NCI-H748 treated with DMSO at 0.1 percent for 48 hours (cell line): ENCODE results near the gene ASB1.
A peak's percentile ranks its signal among the peaks of the same experiment; 100 is the strongest.
"Not testable (repeated sequence)": the region's sequence is repeated elsewhere in the genome, so short reads cannot be mapped to it uniquely, and the experiment has no call there.

Experiments
- DNase-seq: peaks from one replicate; lab custom pipeline; 2025; lab: John Stamatoyannopoulos, UW

ASB1 gene

GRCh38 chr2:238423561-238424312 is 3.0 kb upstream of the ASB1 start:
- no peak for DNase-seq

- DNase-seq, result no peak
These were observed 2.4 kb upstream of the ASB1 start for GRCh38 chr2:238424313-238424700.

GRCh38 chr2:238425505-238425978 is 1.2 kb upstream of the ASB1 start:
- DNase-seq, result no peak

- peak; percentile 37 for DNase-seq
These were observed 654 bp upstream of the ASB1 start for GRCh38 chr2:238425979-238426567.

GRCh38 chr2:238427435-238428162 is 872 bp downstream of the ASB1 start:
- DNase-seq, result no peak

GRCh38 chr2:238428866-238429265 is 2.1 kb downstream of the ASB1 start:
- no peak for DNase-seq

- DNase-seq, result no peak
These were observed 4.1 kb downstream of the ASB1 start for GRCh38 chr2:238430781-238431180.

GRCh38 chr2:238431456-238431855 is 4.7 kb downstream of the ASB1 start:
- DNase-seq, result no peak

GRCh38 chr2:238433300-238433915 is 6.7 kb downstream of the ASB1 start:
- no peak for DNase-seq

- no peak for DNase-seq
These were observed 7.5 kb downstream of the ASB1 start for GRCh38 chr2:238433941-238434845.

GRCh38 chr2:238434846-238435751 is 8.4 kb downstream of the ASB1 start:
- no peak for DNase-seq

- DNase-seq, result no peak
These were observed 9.0 kb downstream of the ASB1 start for GRCh38 chr2:238435752-238436096.

GRCh38 chr2:238438856-238439849 is 12.4 kb downstream of the ASB1 start:
- DNase-seq, result no peak

GRCh38 chr2:238439917-238440316 is 13.2 kb downstream of the ASB1 start:
- no peak for DNase-seq

GRCh38 chr2:238440331-238440730 is 13.6 kb downstream of the ASB1 start:
- DNase-seq, result no peak

- no peak for DNase-seq
These were observed 14.0 kb downstream of the ASB1 start for GRCh38 chr2:238440767-238441166.

- DNase-seq, result no peak
These were observed 14.8 kb downstream of the ASB1 start for GRCh38 chr2:238441262-238442114.

- not testable (repeated sequence) for DNase-seq
These were observed 15.5 kb downstream of the ASB1 start for GRCh38 chr2:238442257-238442656.
